Measurements from ENCODE around the gene PHF12. TPM values are rescaled to one million over a fixed set of nuclear protein-coding genes. Genes with fewer than 3 reads are reported as not detected.

PHF12 gene
- total and polyA plus RNA-seq, 2 of the 13 experiments (the other 11 are each of a cell fraction or from before 2014, with no cell fraction given), result 9.8 to 17.1 TPM

GRCh38 chr17:28917029-28917428 is 34.3 kb downstream of the PHF12 start:
- Histone ChIP-seq H3K27me3 (ENCODE audit: control insufficient read depth in 1 of 2, insufficient read depth in 2 of 2, low read length in 2 of 2) (no peaks in the 10 kb centered on the region), H3K27ac (ENCODE audit: extremely low read length, insufficient read depth, low read length) (no peak overlapping the region), H3K79me2 (ENCODE audit: insufficient read depth, low read length) (no peaks in the 10 kb centered on the region), H3K36me3 (replicated peaks in 1 of 2; ENCODE audit: control insufficient read depth in 1 of 2, insufficient read depth in 2 of 2, low read length in 2 of 2) (peaks cover 42 to 90% of the 10 kb centered on the region in 2 experiments), H4K20me1 (ENCODE audit: insufficient read depth, low read length) (no peaks in the 10 kb centered on the region; the same call in 1 of the 2 replicates), H3K4me3 (replicated peaks in 1 of 3; ENCODE audit: insufficient read depth in 1 of 3, low read depth in 2 of 3, low read length in 3 of 3) (no peak overlapping the region), H3K4me2 (ENCODE audit: low read depth, low read length) (no peak overlapping the region), H3K9ac (ENCODE audit: insufficient read depth, low read depth, low read length) (no peak overlapping the region), H2AFZ (ENCODE audit: low read length) (no peak overlapping the region), H3K9me3 (ENCODE audit: low read length) (no peaks in the 10 kb centered on the region), H3K4me1 (ENCODE audit: insufficient read depth, low read length) (peaks cover 13% of the 10 kb centered on the region)
- FAIRE-seq (no peak), DNase-seq (ENCODE audit: low spot score) (no peak), ATAC-seq (no peak)
- TF ChIP-seq ATF1 (CRISPR knock-in tag; IDR thresholded peaks at IDR 0.05) (no peak), ZNF484 (CRISPR knock-in tag; IDR thresholded peaks at IDR 0.05; ENCODE audit: borderline replicate concordance, low read depth) (no peak), CCDC6 (CRISPR knock-in tag; IDR thresholded peaks at IDR 0.05) (no peak), POGK (CRISPR knock-in tag; conservative IDR thresholded peaks at IDR 0.05) (no peak), ZNF251 (CRISPR knock-in tag; IDR thresholded peaks at IDR 0.05) (no peak), ZNF282 (IDR thresholded peaks at IDR 0.05; ENCODE audit: partially characterized antibody) (no peak), NFKBIZ (CRISPR knock-in tag; IDR thresholded peaks at IDR 0.05) (no peak), ZNF383 (CRISPR knock-in tag; IDR thresholded peaks at IDR 0.05; ENCODE audit: borderline replicate concordance) (no peak), ARID5B (CRISPR knock-in tag; IDR thresholded peaks at IDR 0.05) (no peak), TARDBP (CRISPR knock-in tag; IDR thresholded peaks at IDR 0.05) (no peak)
- WGBS (ENCODE audit: low lambda C conversion rate), result 98% methylated on average over 12 of the region's 12 CpGs
- POLR2A ChIA-PET, result no interaction called here
- intact Hi-C loops (cut with micrococcal nuclease; ENCODE audit: unreplicated experiment) (loop anchor here (2.0 kb wide), 2 partner anchors 14 to 154 kb away; partner anchors contain the start of gene DHRS13), in situ Hi-C loops (cut with HindIII; ENCODE audit: extremely low pct_ligation_motif_present, low pct_unique_long_range_greater_than_20kb) (no loop called here)
- BruUV-seq (replicated peaks), result no TSS peak
- CTCF ChIA-PET (ENCODE audit: low intra/inter-chr PET ratio, low total read pairs), result interaction anchor here (1.2 to 2.9 kb wide), 3 partner anchors 14 to 190 kb away, joined by 5 to 36 read pairs (median 6); partner anchors contain the start of genes DHRS13 and TLCD1
